Endodermal cell (in vitro differentiated cells): Measurements from ENCODE around the gene UQCRC2. TPM values are rescaled to one million over a fixed set of nuclear protein-coding genes. Genes with fewer than 3 reads are reported as not detected.

Source experiments
- DNase-seq: peaks from one replicate; pipeline ENCODE4 v3.0.0-alpha.2; 2017
- H3K27ac ChIP-seq: 2 replicates; pipeline ENCODE4 v1.5.1; 2013; ENCODE audit warnings: mild to moderate bottlenecking, low read depth, low read length, moderate library complexity
- H3K27me3 ChIP-seq: 2 replicates; pipeline ENCODE4 v1.6.1; 2013; ENCODE audit warnings: mild to moderate bottlenecking, low read length, moderate library complexity; ENCODE audit not compliant: insufficient read depth, control insufficient read depth, poor library complexity, severe bottlenecking
- H3K36me3 ChIP-seq: 2 replicates; pipeline ENCODE4 v1.7.0; 2013; ENCODE audit warnings: mild to moderate bottlenecking, low read length, moderate library complexity; ENCODE audit not compliant: control insufficient read depth, insufficient read depth
- H3K4me1 ChIP-seq: one replicate; pipeline ENCODE4 v1.7.0; 2013; ENCODE audit warnings: low read length; ENCODE audit not compliant: control insufficient read depth, insufficient read depth
- H3K4me3 ChIP-seq: 2 replicates; pipeline ENCODE4 v1.5.1; 2013; ENCODE audit warnings: mild to moderate bottlenecking, low read length, moderate library complexity
- H3K9ac ChIP-seq: 2 replicates; pipeline ENCODE4 v1.6.1; 2013; ENCODE audit warnings: mild to moderate bottlenecking, low read length, moderate library complexity; ENCODE audit not compliant: poor library complexity, severe bottlenecking; ENCODE audit errors: extremely low read depth
- H3K9me3 ChIP-seq: 2 replicates; pipeline ENCODE4 v1.6.1; 2013; ENCODE audit warnings: mild to moderate bottlenecking, low read length, moderate library complexity; ENCODE audit not compliant: control insufficient read depth
- H3K27ac Mint-ChIP-seq: 2 replicates; pipeline ENCODE4 v1.8.0; 2020; ENCODE audit warnings: mixed read lengths
- H3K27me3 Mint-ChIP-seq: 2 replicates; pipeline ENCODE4 v1.8.0; 2021; ENCODE audit warnings: mild to moderate bottlenecking, mixed read lengths; ENCODE audit not compliant: insufficient read depth
- H3K36me3 Mint-ChIP-seq: 2 replicates; pipeline ENCODE4 v1.8.0; 2020; ENCODE audit warnings: low read depth, mixed read lengths
- H3K4me1 Mint-ChIP-seq: 2 replicates; pipeline ENCODE4 v1.8.0; 2020; ENCODE audit warnings: mixed read lengths
- H3K4me3 Mint-ChIP-seq: 2 replicates; pipeline ENCODE4 v1.8.0; 2020; ENCODE audit warnings: mild to moderate bottlenecking, moderate library complexity, mixed read lengths
- H3K9me3 Mint-ChIP-seq: 2 replicates; pipeline ENCODE4 v1.8.0; 2020; ENCODE audit warnings: mild to moderate bottlenecking, mixed read lengths
- CTCF ChIP-seq: fragments of 200-600 bp; sonication (generic); conservative IDR thresholded peaks from 2 replicates; pipeline ENCODE4 v1.5.0; 2021; ENCODE audit warnings: antibody characterized with exemption, mild to moderate bottlenecking
- WGBS, 2 experiments: methylation state at CpG; one replicate each; pipeline versions ENCODE4 v1.1.5 to v1.1.7; 2013; ENCODE audit warnings: missing lambda C conversion rate in 2 of 2, mixed read lengths in 1 of 2; ENCODE audit not compliant: insufficient coverage in 1 of 2, insufficient read length in 1 of 2; 5-methylcytosine and 5-hydroxymethylcytosine counted together
- total RNA-seq, 2 donors: library from RNA; stranded (reverse); fragmentation: NEBNext Ultra II Directional in 1 of 2; extraction: Animal tissue kit (Norgen Biotek cat#: 25700) in 1 of 2; gene quantifications; 2 replicates in 1 of 2; 3 replicates in 1 of 2; pipeline ENCODE4 v1.2.1, GENCODE V29; 2021

Gene UQCRC2
- total RNA-seq, 2 donors from 2014 or later: 167 to 172 TPM

GRCh38 chr16:22006636-22007035 is 53.5 kb downstream of the UQCRC2 start:
- no peak for TF ChIP-seq CTCF
- Mint-ChIP-seq H3K9me3 (no peaks in the 10 kb centered on the region), H3K27ac (no peak overlapping the region), H3K27me3 (peaks cover 39% of the 10 kb centered on the region), H3K4me3 (peak overlapping the region; percentile 86), H3K4me1 (peaks cover 11% of the 10 kb centered on the region), H3K36me3 (no peaks in the 10 kb centered on the region)
- Histone ChIP-seq H3K4me1 (no peaks in the 10 kb centered on the region), H3K27me3 (peaks cover 28% of the 10 kb centered on the region), H3K9me3 (no peaks in the 10 kb centered on the region), H3K36me3 (no peaks in the 10 kb centered on the region), H3K9ac (no peak overlapping the region), H3K27ac (no peak overlapping the region), H3K4me3 (peak overlapping the region; percentile 80)
- no peak for DNase-seq
- 75 to 97% methylated on average over 4 to 6 of the region's 6 CpGs for WGBS, 2 experiments

- Histone ChIP-seq H3K27ac (no peak overlapping the region), H3K4me1 (no peaks in the 10 kb centered on the region), H3K4me3 (peak overlapping the region; percentile 80), H3K9me3 (no peaks in the 10 kb centered on the region), H3K27me3 (peaks cover 28% of the 10 kb centered on the region), H3K9ac (no peak overlapping the region), H3K36me3 (no peaks in the 10 kb centered on the region)
- H3K27me3 Mint-ChIP-seq: peaks cover 39% of the 10 kb centered on the region
- no peaks in the 10 kb centered on the region for H3K36me3 Mint-ChIP-seq
- H3K4me1 Mint-ChIP-seq: peaks cover 11% of the 10 kb centered on the region
- H3K4me3 Mint-ChIP-seq: peak overlapping the region; percentile 86
- no peak for TF ChIP-seq CTCF
- 15 to 18% methylated on average over 8 of the region's 8 CpGs for WGBS, 2 experiments
- no peak overlapping the region for H3K27ac Mint-ChIP-seq
- no peak for DNase-seq
- H3K9me3 Mint-ChIP-seq: no peaks in the 10 kb centered on the region
Observed at GRCh38 chr16:22007159-22007508, 54.0 kb downstream of the UQCRC2 start.

GRCh38 chr16:22007509-22008214 is 54.5 kb downstream of the UQCRC2 start, which contains the start of gene MOSMO:
TSS of gene MOSMO (plus strand) at chr16:22008111. CDS start at chr16:22008302, 191 bp downstream.
- no peaks in the 10 kb centered on the region for H3K9me3 Mint-ChIP-seq
- peak; percentile 24 for TF ChIP-seq CTCF
- Histone ChIP-seq H3K9ac (peak within 1 kb of the TSS; percentile 13), H3K27ac (no peak within 1 kb of the TSS), H3K4me1 (no peaks in the 10 kb centered on the region), H3K36me3 (no peaks in the 10 kb centered on the region), H3K27me3 (peaks cover 28% of the 10 kb centered on the region), H3K4me3 (peak within 1 kb of the TSS; percentile 87), H3K9me3 (no peaks in the 10 kb centered on the region)
- H3K27ac Mint-ChIP-seq: no peak within 1 kb of the TSS
- peaks cover 39% of the 10 kb centered on the region for H3K27me3 Mint-ChIP-seq
- H3K4me3 Mint-ChIP-seq: peak within 1 kb of the TSS; percentile 86
- peak; percentile 88 for DNase-seq
- H3K4me1 Mint-ChIP-seq: peaks cover 13% of the 10 kb centered on the region
- H3K36me3 Mint-ChIP-seq: no peaks in the 10 kb centered on the region
- WGBS, 2 experiments: 7 to 12% methylated on average over 34 to 78 of the region's 78 CpGs
